Measurements from ENCODE around the gene AGPAT3. TPM values are rescaled to one million over a fixed set of nuclear protein-coding genes. Genes with fewer than 3 reads are reported as not detected.

AGPAT3 gene
- total and polyA plus RNA-seq, 7 donors: 14.4 to 48.5 (median 20.3) TPM

- DNase-seq: no peak
- no peaks in the 10 kb centered on the region for H3K27me3 ChIP-seq
- intact Hi-C loops (cut with DNase I): no loop called here
- 94% methylated on average over 25 of the region's 25 CpGs for WGBS, 2 donors
- H3K36me3 ChIP-seq: no peaks in the 10 kb centered on the region
- TF ChIP-seq POLR2A (IDR thresholded peaks at IDR 0.05) (no peak), EP300 (IDR thresholded peaks at IDR 0.05) (no peak), POLR2AphosphoS5 (IDR thresholded peaks at IDR 0.05) (no peak), CTCF (IDR thresholded peaks at IDR 0.05) (no peak)
- H3K4me3 ChIP-seq: no peak overlapping the region
- H3K27ac ChIP-seq: no peak overlapping the region
- peaks cover 0 to 35% (median 21%) of the 10 kb centered on the region in 4 donors for H3K4me1 ChIP-seq
- H3K9me3 ChIP-seq: no peaks in the 10 kb centered on the region
Observed at GRCh38 chr21:43877936-43878575, 13.0 kb downstream of the AGPAT3 start.

- Histone ChIP-seq H3K9me3 (no peaks in the 10 kb centered on the region), H3K27ac (no peak overlapping the region), H3K4me3 (no peak overlapping the region), H3K36me3 (no peaks in the 10 kb centered on the region), H3K4me1 (peaks cover 0 to 44% (median 27%) of the 10 kb centered on the region in 4 donors), H3K27me3 (no peaks in the 10 kb centered on the region)
- no peak for TF ChIP-seq POLR2AphosphoS5 (IDR thresholded peaks at IDR 0.05)
- no peak for TF ChIP-seq EP300 (IDR thresholded peaks at IDR 0.05)
- no peak for TF ChIP-seq POLR2A (IDR thresholded peaks at IDR 0.05)
- no peak for TF ChIP-seq CTCF (IDR thresholded peaks at IDR 0.05)
- no peak for DNase-seq
- intact Hi-C loops (cut with DNase I): no loop called here
- 80 to 87% methylated on average over 25 of the region's 25 CpGs for WGBS, 2 donors
Observed at GRCh38 chr21:43879348-43880110, 14.5 kb downstream of the AGPAT3 start.

- Histone ChIP-seq H3K9me3 (no peaks in the 10 kb centered on the region), H3K27ac (no peak overlapping the region), H3K36me3 (no peaks in the 10 kb centered on the region), H3K4me1 (peaks cover 0 to 49% (median 35%) of the 10 kb centered on the region in 4 donors), H3K4me3 (no peak overlapping the region), H3K27me3 (no peaks in the 10 kb centered on the region)
- DNase-seq: no peak
- intact Hi-C loops (cut with DNase I): no loop called here
- TF ChIP-seq CTCF (IDR thresholded peaks at IDR 0.05): no peak
- no peak for TF ChIP-seq EP300 (IDR thresholded peaks at IDR 0.05)
- no peak for TF ChIP-seq POLR2A (IDR thresholded peaks at IDR 0.05)
- TF ChIP-seq POLR2AphosphoS5 (IDR thresholded peaks at IDR 0.05): no peak
- 51 to 74% methylated on average over 14 of the region's 14 CpGs for WGBS, 2 donors
Observed at GRCh38 chr21:43880111-43880985, 15.3 kb downstream of the AGPAT3 start.

- H3K9me3 ChIP-seq: no peaks in the 10 kb centered on the region
- H3K4me1 ChIP-seq: peaks cover 0 to 49% (median 40%) of the 10 kb centered on the region in 4 donors
- no peak overlapping the region for H3K4me3 ChIP-seq
- H3K27me3 ChIP-seq: no peaks in the 10 kb centered on the region
- no peak for DNase-seq
- WGBS, 2 donors: 80 to 89% methylated on average over 6 of the region's 6 CpGs
- H3K27ac ChIP-seq: no peak overlapping the region
- intact Hi-C loops (cut with DNase I): no loop called here
- TF ChIP-seq EP300 (IDR thresholded peaks at IDR 0.05) (no peak), CTCF (IDR thresholded peaks at IDR 0.05) (no peak), POLR2AphosphoS5 (IDR thresholded peaks at IDR 0.05) (no peak), POLR2A (IDR thresholded peaks at IDR 0.05) (no peak)
- H3K36me3 ChIP-seq: no peaks in the 10 kb centered on the region
Observed at GRCh38 chr21:43881283-43881682, 16.3 kb downstream of the AGPAT3 start.
